HG03060 (cell line): ENCODE data around the gene FAM110C.
"Not testable (repeated sequence)": the region's sequence is repeated elsewhere in the genome, so short reads cannot be mapped to it uniquely, and the experiment has no call there.

ENCODE experiments used
- ATAC-seq: cut with Tn5 transposase; IDR thresholded peaks from one replicate; pipeline ENCODE4 v1.9.1; 2021; ENCODE audit warnings: low read depth, moderate number of reproducible peaks; ENCODE audit not compliant: unreplicated experiment

The FAM110C gene

DNA sequence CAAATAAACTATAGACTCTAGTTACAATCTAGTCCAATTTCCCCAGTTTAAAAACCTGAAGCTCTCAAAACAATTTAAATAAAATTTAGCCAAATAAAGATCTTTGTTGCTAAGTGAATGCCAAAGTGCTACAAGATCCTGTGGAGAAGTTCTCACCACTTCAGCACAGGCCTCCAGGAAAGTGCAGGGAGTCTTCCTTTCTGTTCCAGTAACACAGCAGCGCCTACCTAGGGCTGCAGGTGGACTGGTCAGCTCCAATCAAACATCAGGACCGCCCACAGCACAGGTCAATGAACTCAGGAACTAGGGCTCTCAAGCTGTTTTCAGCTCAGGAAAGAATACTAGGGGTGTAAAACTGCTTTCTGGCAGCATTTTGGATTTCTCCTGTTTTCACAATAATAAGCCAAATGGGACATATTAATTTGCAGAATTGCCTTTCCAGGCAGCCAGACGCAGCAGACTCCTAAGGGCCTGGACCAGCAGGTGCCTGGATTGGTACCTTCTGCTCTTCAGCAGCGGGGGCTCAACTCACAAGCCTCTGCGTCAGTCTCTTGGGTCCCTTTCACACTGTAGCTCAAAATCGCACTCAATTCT is 1.5 kb downstream of the FAM110C start:
- ATAC-seq = no peak

DNA sequence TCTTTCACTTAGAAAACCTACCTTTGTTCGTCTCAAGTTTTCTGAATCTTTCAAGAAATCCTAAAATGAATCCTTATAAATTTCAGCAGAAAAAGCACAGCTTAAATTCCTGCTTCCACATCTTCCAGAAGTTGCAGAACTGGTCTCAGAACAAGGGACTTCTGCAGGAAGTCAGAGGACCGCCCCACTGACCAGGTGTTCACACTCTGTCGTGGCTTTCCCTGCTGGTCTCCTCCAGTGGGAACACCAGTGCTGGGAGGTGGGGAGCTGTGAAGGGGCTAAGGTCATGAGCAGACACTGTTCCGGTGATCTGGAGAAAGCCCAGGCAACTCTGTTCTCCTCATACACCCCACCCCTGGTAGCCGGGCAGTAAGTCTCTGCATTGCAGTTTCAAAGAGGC is 3.5 kb downstream of the FAM110C start:
- ATAC-seq = no peak

DNA sequence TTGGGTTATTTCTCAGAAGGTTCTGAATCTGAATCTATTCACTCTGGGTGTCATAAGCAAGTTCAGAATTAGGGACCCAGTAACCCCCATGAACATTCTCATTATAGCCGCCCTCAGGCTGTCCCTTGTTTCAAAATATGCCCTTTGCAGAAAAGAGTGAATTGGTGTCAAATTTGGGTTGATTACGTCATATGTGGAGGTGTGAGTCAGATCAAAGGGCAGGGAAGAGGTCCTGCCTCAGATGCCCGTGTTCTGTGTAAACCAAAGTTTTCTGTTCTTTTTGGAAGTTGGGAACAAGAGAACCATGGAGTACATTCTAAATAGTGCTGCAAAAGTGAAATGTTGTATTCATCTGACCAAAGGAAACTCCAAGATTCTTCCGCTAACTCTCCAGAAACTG is 5.8 kb downstream of the FAM110C start:
- ATAC-seq = no peak

DNA sequence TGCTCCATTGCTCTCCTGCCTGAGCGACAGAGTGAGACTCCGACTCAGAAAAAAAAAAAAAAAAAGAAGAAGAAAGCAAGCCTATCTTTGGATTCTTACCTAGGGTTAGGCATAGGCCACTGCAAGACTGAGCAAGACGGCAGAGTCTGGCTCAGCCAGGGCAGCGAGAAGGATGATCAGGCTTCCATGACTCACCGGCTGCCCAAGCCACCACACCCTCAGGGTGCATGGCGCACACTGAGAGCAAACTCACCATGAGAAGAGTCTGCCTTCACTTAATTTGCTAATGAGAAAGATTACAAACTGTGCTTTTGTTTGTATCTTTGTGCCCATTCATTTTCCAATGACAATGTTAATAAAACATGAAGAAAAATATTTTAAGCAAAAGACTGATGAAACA is 8.2 kb downstream of the FAM110C start:
- no peak for ATAC-seq

DNA sequence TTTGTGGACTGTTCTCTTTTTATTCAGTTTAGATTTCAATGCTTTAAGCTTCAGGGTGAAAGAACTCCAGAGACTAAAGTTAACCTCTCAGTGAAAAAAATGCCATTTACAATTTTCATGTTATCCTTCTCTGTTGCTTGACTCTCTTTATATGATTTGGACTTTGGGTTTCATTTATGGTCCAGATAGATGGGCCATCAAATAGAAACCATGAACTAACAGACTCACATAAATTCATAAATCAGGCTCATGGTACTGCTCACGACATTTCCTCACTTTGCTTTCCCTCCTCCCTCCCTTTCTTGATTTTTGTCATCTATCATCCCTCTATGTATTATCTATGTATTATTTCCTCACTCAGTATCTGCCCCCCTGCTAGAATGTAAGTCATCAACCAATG is 10.0 kb downstream of the FAM110C start:
- no peak for ATAC-seq

DNA sequence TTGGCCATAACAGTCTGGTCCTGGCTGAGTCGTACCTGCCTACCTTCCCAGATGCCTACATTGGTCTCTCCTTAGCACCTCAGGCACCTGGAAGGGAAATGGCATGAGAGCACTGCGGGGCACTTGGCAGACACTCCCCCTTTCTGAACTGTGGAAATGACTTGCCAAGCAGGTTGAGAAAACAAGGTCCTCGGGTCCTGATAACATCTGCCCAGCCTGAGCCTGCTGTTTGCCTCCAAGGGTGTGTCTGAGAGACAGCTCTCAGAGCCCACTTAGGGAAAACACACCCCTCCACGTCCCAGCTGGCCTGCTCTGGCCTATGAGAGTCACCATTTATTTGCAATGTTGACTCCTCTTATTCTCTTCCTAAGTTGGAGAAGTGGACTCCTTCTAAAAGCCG is 10.5 kb downstream of the FAM110C start:
- ATAC-seq = no peak

DNA sequence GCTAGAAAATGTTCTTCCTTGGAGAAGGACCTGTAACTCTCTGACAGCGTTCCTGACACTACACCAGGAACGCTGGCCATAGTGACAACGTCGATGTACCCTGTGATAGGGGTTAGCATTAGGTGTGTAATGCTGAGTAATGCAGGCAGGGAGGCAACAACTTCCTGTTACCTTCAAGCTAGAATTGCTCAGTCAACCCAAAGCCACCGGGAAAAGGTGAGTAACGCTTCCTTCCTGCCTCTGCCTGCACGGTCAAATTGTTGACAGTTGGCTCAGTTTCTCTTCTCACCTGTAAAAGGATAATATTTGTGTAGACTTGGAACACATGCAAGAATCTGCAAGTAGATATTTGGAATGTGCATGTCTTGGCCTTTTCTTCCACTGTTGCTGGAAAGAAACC is 12.7 kb downstream of the FAM110C start:
- ATAC-seq = no peak

DNA sequence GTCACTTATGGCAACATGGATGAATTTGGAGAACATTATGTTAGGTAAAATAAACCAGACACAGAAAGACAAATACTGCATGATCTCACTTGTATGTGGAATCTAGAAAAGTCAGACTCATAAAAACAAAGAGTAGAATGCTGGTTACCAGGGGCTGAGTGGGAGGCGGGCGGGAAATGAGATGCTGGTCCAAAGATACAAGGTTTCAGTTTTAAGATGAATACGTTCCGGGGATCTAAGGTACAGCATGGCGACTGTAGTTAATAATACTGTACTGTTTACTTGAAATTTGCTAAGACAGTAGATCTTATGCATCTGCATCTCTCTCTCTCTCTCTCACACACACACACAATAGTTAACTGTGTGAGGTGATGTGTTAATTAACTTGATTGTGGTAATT is 14.2 kb downstream of the FAM110C start:
- ATAC-seq = no peak

DNA sequence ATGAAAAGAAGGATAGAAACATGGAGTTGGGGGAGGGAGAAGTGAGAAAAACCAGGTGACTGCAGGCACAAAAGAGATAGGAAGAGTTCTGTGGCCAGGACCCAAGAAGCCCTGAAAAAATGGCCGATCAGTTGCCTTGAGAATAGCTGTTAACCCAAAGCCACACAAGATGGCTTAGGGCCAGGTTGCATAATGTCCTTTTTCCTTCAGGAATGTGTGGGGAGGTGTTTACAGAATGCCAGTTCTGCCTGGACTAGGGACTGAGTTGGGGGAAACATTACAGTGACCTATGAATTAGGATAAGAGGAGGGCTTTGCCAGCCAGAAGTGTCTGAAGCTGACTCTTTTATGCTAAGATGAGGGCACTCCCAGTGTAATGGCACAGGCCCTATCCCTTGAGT is 17.1 kb downstream of the FAM110C start:
- no peak for ATAC-seq

DNA sequence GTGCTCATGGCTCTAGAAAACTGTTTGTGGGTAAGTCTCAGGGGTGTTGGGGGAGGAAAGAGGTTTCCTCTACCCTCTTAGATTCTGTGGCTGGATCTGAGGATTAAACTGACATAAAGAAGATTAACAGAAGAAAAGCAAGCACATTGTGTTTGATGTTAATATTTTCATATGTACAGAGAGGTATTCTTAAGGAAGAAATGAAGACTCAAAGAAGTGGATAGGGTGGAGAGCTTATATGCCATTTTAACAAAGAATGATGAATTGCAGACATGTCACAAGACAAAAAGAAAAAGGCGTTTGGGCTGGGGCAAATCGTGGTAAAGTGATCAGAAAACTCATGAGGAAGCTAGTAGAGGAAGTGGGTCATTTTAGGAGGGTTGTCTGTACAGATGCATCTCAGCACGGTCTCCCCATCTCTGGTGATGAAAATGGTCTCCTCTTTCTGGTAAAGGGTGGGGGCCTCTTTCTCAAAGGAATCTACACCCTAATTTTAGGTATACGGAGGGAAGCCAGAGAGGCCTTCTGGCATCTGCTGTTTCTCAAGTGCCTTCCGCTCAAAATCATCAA is 17.8 kb downstream of the FAM110C start:
- ATAC-seq = no peak

DNA sequence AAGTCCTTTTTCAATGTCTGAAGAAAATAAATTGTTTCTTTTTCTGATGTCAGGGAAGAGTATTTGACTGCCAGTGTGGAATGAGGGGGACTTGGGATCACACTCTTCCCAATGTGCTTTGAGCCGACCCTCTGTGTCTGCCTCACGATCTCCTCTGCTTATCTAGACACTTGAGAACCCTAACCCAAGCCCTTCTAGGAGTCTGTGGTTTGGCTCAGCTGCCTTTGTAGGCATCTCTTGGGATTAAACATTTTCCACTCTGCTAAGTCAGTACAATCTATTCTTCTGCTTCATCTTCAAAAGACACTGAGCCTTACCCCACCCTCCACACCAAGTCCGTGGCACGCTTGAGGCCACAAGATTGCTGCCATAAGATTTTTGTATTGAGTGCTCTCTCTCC is 19.4 kb downstream of the FAM110C start:
- ATAC-seq = no peak

DNA sequence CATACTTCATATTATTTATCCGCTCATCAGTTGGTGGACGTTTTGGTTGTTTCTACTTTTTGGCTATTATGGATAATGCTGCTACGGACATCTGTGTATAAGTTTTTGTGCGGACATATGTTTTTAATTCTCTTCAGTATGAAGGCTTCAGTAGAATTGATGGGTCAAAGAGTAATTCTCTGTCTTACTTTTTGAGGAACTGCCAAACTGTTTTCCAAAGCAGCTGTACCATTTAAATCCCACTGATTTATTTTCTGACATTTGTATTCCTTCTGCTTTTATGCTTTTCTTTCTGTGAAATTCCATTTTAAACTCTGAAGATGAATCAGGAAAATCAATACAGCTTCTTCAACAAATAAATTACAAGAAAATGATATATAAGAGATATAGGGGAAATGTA is 20.8 kb downstream of the FAM110C start:
- ATAC-seq = no peak

DNA sequence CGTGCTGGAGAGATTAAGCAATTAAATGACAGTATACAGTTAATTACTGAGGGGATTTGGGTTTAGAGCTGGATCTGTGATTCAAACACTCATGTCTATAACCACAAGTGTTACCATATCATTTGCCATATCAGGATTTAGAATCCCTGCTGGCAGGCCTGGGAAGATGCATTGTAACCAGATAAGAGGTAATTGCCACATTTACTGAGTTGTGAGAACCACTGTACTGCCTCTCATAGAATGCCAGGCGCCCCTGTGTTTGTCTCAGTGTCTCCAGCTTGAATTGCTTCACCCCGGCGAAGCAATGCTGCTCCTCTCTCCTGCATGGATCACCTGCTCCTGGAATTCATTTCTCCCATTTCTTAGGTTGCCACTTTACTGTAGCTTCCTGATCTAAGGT is 21.7 kb downstream of the FAM110C start:
- ATAC-seq = not testable (repeated sequence)

DNA sequence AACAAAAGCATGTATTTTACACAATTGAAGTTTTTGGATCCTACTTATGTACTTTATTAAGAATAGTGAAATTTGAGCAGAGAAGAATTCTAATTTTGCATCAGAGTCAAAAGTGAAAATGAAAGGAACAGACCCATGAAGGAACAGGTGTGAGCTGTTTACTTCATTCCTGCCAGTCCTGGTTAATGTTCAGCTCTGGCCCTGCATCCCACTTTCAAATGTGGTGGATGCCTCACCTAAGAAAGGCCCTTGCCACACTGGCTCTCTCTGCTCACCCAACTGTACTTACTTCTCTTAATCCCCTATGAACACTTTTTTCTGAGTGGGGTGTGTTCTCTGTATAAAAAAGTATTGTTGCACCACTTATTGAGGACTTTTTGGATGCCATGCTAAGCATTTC is 22.2 kb downstream of the FAM110C start:
- no peak for ATAC-seq

DNA sequence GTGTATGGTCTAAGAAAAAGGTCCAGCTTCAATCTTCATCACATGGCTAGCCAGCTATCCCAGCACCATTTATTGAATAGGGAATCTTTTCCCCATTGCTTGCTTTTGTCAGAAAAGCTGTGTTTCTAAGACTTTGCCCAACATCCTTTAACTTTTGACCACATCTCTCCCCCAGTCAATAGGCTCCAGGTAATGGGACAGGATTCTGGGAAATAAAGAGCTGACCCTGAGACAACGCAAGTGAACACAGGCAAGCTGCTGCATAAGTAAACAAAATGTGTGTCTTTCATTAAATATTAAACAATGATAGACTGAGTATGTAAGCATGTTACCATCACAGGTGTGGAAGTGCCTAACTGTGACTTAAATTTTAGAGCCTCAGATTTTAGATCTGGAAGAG is 23.0 kb downstream of the FAM110C start:
- no peak for ATAC-seq

DNA sequence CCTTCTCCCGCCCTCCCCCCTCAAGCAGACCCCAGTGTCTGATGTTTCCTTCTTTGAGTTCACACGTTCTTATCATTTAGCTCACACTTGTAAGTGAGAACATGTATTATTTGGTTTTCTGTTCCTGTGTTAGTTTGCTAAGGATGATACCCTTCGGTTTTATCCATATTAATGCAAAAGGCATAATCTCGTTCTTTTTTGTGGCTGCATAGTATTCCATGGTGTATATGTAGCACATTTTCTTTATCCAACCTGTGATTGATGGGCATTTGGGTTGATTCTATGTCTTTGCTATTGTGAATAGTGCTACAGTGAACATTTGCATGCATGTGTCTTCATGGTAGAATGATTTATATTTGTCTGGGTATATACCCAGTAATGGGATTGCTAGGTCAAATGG is 24.1 kb downstream of the FAM110C start:
- ATAC-seq = not testable (repeated sequence)

DNA sequence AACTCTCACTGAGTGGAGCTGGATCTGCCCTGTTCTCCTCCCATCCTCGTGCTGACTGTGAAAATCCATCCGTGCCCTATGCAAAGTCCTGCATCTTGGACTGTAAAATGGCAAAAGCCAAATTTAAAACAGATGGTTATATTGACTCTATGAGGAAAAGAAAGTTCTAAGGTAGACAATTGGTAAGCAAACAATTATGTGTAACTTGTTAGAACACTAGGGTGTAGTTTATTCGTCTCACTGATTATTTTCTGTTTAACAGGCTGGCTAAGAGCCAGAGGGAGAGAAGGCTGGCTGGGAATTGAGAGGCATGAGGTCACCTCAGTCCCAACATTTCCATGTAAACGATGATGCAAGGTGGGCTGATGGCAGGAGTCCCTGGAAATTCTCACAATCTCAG is 26.0 kb downstream of the FAM110C start:
- ATAC-seq = not testable (repeated sequence)

DNA sequence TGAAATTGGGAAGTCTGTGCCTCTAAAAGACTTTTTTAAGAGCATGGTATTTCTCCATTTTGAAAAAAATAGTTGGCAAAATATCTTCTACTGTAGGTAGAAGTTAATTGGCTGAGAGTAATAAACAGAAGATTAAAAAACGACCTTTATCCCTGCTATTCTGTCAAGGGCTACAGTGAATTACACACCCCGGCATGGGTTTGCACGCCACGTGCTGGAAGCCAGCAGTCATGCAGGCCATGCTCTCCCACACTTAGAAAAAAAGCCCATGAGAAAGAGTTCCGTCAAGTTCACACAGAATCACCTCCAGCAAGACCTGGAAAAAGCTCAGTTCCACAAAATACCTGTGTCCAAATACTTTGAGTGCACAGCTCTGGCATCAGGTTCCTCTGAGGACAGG is 26.8 kb downstream of the FAM110C start:
- ATAC-seq = no peak

DNA sequence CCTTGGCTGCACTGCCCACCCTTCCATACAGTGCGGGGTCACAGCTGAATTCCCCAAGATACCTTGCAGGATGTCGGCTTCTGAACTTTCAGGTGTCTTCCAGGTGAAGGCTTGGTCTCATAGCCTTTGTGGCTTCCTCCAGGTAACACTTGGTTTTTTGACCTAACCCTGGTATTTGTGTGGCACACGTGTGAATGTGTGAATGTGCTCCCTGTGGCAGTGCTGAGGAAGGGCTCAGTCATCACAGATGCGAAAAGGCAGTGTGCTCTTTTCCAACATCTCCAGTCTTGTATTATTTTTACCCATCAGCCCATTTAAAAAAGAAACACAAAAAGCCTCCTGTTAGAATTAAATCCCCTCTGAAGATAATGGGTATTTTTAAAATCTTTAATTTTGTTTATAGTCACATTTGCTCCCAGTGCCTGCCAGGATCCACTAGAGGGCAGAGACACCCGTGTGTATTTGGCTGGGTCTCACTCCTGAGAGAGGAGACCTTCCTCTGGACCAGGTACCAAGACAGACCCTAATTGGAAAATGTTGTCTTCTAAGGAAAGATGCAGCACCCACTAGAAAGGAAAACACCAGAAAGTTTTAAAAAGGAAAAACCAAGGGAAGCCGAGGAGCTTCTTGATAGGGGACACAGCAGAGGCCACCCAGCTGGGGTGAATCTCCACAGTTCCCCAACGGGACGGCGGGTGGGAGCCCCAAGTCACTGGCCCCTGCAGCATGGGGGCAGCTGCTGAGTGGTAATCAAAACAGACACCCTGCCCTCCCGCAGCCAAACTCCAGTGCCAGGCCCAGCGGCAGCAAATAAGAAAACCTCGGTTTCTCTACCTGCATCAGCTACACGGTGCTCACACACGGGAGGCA is 27.7 kb downstream of the FAM110C start:
- no peak for ATAC-seq

DNA sequence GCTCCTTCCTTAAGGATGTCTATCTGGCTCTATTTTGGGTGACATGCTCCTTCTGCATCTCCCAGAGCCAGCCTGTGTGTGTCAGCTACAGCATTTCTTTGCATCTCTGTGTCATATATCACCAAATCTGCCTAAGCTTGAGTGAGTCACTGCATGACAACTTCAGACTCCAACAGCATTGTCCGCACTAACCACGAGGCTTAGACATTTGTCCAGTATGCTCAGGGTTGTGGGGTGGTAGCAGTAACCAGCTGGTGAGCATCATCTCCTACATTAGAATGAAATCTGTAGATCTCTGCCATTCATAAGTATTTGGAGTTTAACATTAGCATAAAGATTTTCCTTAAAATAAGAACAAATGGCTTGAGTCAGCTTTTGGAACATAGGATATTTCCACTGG is 30.4 kb downstream of the FAM110C start:
- ATAC-seq = not testable (repeated sequence)

DNA sequence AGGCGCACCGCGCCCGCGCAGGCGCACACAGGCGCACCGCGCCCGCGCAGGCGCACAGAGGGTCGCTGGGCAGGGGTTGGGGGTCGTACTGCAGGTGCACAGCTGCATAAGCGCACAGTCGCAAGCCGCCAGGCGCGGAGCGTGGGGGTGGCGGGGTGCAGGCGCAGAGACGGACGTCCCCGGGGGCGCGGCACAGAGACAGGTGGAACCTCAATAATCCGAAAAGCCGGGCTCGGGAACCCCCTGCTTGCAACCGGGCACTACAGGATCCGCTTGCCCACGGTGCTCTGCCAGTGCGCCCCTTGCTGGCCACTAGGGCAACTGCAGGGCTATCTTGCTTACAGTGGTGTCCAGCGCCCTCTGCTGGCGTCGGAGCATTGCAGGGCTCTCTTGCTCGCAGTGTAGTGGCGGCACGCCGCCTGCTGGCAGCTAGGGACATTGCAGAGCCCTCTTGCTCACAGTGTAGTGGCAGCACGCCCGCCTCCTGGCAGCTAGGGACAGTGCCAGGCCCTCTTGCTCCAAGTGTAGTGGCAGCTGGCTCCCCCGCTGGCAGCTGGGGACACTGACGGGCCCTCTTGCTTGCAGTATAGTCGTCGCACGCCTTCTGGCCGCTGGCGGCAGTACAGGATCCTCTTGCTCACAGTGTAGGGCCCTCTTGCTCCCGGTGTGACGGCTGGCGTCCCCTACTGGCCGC is 34.9 kb downstream of the FAM110C start:
- no peak for ATAC-seq
